HG03097 (cell line): ENCODE measurements around the gene SLC41A3.

Experiments used
- ATAC-seq: cut with Tn5 transposase; IDR thresholded peaks from one replicate; pipeline ENCODE4 v1.9.1; 2021; ENCODE audit not compliant: unreplicated experiment, low FRiP score

Gene SLC41A3

DNA sequence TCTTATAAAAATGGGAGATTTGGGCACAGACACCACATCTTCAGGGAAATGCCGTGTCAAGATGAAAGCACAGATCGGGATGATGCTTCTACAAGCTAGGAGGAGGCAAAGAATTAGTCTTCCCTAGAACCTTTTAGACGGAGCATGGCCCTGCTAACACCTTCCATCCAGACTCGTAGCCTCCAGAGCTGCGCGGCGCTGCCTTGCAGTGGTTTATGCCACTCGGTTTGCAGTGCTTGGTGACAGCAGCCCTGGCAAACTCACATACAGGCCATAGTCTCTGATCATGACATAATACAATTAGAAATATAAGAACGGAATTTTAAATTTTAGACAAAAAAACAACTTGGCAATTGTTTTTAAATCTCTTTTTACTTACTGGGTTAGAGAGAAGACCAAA, 37.1 kb upstream of the SLC41A3 start:
- no peak for ATAC-seq

DNA sequence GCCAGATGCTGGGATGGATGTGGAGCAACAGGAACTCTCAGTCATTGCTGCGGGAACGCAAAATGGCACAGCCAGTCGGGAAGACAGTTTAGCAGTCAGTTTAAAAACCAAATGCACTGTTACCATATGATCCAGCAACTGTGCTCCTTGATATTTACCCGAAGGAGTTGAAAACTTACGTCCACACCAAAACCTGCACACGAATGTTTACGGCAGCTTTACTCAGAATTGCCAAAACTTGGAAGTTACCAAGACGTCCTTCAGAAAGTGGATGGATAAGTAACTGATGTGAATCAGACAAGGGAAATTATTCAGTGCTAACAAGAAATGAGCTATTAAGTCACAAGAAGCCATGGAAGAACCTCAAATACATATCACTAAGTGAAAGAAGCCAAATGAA, 36.1 kb upstream of the SLC41A3 start:
- ATAC-seq, result no peak

DNA sequence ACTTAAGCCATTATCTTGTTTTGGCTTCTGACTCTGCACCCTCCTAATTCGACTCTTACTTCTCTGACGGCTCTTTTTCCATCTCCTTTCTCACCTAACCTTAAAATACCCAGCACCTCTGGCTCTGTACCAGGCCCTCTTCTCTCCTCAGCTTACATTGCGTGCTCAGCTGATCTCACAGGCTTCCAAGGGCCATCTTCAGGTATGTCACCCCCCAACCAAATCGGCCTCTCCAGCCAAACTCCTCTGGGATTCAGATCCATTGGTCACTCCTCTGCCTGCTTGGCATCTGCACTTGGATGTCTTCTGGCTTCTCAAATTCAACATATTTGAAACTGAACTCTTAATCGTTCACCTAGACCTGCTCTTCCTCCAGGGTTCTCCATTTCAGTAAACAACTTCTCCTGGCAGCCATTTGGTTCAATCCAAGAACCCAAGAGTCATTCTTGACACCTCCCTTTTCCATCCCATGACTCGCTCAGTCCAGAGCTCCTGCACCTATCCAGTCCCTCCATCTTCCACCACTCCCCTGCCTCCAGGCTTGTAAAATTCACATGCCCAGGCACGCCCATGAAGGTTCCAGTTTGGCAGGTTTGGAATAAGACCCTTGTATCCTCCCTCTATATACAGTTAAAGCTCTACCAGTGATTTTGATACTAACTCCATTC, 35.2 kb upstream of the SLC41A3 start:
- no peak for ATAC-seq

DNA sequence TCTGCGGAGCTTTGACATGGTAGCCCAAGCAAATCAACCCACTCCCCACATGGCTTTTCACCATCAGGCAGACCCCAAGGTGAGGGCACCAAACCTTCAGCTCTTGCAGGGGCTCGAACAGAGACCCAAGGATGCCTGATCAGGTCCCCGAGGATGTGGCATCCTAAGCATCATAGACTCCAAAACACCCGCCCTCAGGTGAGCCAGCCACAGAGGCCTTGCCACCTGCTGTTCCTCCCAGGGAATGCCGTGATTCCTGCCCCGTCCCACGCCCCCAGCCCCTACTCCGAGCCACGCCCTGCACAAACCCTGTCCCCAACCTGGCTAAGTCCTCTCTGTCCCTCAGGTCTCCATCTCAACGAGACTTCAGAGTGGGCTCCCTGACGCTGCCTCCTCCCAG, 34.7 kb upstream of the SLC41A3 start:
- ATAC-seq, result no peak

DNA sequence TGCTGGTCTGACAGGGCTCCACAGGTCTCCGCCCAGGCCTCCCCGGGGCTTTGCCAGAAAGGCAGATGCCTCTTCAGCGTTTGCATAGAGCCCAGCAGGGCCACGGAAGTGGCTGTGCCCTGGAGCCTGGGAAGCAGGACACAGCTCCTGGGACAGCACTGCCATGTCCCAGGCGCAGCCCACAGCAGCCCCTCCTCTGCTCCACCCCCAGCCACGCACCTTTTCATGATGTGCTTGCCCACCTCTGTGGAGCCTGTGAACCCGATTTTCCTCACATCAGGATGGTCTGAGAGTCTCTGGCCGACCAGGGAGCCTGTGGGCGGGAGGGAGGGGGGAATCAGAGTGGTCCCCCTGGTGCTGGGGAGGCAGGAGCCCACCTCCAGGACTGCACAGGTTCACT, 33.9 kb upstream of the SLC41A3 start:
- ATAC-seq, result no peak

DNA sequence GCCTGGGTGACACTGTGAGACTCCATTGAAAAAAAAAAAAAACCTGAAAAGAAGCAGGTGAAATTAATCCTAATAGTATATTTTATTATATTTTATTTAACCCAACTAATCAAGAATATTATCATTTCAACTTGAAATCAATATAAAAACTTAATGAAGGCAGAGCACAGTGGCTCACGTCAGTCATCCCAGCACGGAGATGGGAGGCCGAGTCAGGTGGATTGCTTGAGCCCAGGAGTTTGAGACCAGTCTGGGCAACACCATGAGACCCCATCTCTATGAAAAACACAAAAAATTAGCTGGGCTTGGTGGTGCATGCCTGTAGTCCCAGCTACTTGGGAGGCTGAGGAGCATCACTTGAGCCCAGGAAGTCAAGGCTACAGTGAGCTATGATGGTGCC, 33.3 kb upstream of the SLC41A3 start:
- no peak for ATAC-seq

DNA sequence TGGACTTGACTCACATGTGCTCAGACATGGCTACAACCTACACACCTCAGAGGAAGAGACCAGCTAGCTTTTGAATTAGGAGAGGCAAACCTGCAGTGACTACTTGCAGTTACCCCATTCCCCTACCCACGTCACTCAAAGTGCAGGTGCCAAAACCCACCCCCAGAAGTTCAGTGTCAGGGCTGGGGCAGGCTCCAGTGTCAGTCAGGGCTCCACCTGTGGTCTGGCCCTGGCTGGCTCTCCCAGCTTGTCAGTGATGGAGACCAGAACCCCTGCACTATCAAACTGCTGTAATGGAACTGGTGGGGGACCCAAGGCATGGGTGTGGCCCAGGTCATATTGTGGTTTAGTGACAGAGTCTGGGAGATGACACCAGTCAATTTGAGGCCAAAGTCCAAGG, 32.6 kb upstream of the SLC41A3 start:
- ATAC-seq, result no peak

DNA sequence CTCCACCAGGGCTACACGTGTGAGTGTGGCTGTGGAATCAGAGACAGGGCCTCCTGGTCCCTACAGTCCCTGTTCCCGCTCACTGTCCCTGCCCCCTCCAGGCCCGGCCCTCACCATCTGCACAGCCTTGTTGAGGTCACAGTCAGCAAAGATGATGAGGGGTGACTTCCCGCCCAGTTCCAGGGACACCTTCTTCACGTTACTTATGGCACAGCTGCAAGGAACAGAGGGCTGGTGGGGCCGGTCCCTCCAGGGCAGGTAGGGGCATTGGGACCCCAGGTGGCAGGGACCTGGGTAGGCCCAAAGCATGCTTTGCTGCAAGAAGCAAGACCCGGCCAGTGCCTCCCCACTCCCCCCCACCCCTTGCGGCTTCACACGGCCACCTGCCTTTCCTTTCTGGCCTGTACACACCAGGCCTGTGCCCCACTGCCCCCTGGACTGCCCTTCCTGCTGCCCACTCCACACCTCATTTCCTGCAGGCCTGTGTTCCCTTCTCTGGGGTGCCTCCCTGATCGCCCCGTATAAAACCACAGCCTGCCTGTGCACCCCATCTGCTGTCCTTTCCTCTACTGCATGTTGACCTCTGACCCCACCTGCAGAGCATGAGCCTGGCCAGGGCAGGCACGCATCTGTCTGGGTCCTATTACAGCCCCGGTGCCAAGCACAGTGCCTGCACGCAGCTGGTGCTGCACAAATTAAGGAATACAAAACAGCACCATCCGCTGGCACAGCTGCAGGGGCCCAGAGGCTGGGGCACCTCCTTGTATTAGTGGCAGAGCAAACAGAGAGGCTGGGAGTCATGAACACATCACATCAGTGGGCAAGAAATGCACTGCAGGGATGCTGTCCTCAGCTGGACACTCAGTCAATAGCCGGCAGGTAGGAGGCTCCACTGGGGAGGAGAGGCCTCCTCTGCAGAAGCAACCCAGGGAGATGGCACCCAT, 30.8 kb upstream of the SLC41A3 start:
- no peak for ATAC-seq

DNA sequence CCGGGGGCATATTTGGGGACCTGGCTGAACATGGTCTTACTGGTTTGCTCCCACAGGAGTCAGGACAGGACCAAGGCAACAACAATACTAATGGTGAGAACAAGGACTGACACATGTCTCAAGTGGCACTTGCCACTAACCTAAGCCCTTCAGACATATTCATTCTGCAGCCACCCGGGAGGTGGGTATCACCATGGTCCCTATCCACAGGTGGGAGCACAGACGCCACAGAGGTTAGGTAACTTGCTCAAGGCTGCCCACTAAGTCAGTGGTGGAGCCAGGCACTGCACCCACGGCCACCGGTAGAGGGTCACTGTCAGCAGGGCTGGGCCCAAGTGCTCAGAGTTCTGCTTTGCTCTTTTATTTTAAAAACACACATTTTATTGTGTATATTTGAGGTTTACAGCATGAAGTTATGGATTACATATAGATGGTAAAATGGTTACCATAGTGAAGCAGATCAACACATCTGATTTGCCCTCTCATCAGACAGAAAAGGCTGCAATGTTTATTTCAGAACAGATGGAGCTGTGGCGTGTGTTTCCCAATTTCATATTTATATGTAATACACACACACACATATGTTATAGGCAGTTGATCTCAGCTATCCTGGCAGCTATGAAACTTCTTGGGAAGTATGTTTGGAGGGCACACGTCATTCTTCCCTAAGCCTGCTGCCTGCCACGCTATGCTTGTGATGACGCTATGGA, 30.0 kb upstream of the SLC41A3 start:
- ATAC-seq, result no peak

DNA sequence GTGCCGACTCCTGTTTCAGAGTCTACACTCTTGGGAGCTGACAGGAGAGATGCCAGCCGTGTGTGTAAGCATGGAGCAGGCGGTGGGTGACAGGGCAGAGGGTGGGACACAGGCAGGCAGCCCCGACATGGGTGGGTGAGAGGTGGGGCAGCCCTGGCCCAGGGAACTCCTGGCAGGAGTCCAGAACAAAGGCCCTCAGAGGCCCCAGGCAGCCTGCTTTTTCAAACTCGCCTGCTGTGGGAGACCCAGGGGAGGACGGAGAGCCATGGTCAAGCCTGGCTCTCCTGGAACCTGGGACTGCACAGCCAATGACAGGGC, 29.3 kb upstream of the SLC41A3 start:
- no peak for ATAC-seq

DNA sequence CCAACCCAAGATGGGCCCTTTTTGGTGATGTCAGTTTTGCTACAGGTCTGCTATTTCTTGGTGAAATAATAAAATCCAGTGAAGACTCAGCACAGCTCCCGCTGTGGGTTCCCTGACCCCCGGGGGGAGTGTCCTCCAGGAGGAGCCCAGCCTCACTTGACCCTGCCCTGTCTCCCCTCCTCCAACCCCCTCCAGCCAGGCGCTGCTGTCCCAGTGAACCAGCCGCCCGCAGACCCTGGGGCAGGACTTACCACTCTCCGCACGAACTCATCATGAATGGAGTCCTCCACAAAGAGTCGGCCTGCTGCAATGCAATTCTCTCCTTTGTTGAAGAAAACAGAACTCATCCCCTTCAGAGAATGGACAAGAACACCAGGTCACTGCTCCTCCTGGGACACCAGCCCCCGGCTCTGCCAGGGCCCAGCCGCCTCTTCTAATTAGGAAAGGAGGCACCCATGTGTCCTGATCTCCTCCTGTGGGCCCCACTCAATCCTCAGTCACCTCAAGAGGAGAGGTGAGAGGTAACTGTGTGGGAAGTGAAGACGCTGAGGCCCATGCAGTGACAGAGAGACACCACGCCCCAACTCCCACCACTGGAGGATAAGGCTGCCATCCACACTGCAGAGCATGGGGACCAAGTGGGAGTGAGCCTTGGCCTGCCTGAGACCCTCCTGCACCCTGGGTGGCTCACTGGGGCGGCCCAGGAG, 28.8 kb upstream of the SLC41A3 start:
- no peak for ATAC-seq

DNA sequence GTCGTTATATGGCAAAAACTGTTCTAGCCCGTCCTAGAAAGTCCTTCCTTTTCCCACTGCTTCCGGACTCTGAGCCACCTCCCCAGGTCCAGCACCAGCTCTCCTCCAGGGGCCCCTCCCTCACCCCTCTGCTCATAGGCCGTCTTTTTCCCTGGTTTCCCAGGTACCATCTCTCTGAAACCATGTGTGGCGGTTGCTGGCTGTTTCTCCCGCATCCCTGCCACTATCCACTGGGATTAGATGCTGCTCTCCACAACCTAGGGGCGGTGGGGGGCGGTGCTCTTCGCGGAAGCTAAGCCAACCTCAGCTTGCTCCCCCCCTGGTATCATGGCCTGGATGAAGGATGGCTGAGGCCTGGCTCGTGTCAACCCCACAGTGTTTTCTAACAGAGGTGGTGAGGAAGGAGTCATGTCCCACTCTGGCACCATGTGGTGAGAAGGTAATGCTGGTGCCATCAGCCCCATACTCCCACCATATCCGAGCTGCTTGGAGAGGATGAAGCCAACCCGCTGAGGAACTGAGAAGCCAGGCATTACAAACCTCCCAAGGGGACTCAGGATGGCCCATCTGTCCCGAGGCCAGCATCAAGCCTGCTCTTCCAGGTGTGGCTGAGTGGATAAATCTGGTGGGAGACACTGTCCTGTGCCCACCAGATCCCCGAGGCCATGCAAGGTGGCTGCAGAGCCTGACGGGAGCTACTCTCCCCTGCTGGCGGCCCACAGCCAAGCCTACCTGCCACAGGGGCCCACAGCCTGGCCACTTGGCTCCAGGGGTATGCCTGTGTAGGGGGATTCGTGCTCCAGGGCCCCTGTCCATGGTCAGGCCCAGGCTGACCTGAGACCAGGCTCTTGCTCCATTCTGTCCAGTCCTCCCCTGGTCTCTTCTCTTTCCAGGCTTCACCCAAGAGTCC, 27.9 kb upstream of the SLC41A3 start:
- ATAC-seq, result no peak

DNA sequence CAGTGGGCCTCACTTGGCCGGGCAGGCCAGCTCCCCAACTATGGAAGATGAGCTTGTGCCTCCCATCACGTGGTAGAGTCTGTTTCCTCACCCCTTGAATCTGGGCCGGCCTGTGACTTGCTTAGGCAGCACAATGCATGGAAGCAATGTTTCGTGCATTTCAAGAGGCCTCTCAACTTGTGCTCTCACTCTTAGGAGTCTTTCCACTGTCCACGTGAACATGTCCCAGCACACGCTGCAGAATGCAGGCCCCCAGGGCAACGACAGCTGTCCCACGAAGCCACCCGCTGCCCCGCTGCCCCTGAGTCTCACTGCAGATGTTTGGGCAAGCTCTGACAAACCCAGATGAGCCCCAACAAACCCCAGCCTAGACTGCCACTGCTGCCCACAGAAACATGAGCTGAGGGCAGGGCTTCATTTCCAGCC, 27.2 kb upstream of the SLC41A3 start:
- no peak for ATAC-seq

DNA sequence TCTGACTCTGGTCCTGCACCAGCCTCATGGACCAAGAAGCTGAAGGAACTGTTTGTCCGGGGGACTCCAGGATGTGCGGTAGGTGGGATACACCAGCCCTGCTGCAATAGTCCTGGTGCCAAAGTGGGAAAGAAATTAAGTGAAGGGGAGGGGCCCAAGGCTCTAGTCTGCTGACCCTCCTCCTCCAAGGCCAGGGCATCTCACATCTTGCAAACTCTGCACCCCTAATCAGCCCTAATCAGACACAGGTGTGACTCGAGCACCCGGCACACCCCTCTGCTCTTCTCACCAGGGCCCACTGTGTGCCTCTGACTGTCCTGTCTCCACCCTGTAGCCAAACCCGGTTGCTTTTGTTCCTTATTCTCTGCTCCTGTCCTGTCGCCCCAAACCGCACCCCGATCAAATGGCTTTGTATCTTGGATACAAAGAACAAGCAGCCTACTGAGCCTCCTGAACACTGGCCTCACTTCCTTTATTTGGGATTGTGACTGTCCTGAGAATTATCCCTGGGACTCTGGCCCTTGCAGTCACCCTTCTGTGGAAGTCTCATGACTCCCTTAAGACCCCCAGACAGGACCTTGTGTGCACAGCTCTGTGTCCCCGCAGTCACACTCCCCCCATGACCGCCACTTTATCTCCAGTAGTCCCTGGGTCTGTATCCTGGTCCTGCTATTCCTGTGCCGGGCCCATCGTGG, 26.7 kb upstream of the SLC41A3 start:
- ATAC-seq, result no peak

DNA sequence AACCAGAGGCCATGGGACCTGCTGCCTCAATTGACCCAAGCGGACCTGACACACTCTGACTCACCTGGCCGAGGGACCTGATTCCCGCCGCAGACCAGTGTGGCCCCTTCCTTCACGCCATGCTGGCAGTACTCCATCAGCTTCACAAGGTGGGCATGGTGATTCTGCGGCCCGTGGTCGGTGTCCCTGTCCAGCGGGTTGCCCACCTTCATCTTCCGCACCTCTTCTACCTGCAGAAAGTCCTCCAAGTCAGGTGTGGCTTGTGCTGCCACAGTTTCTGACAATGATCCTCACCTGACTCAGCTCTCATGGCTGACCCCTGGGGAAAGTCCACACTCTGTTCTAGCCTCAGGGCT, 25.9 kb upstream of the SLC41A3 start:
- no peak for ATAC-seq

DNA sequence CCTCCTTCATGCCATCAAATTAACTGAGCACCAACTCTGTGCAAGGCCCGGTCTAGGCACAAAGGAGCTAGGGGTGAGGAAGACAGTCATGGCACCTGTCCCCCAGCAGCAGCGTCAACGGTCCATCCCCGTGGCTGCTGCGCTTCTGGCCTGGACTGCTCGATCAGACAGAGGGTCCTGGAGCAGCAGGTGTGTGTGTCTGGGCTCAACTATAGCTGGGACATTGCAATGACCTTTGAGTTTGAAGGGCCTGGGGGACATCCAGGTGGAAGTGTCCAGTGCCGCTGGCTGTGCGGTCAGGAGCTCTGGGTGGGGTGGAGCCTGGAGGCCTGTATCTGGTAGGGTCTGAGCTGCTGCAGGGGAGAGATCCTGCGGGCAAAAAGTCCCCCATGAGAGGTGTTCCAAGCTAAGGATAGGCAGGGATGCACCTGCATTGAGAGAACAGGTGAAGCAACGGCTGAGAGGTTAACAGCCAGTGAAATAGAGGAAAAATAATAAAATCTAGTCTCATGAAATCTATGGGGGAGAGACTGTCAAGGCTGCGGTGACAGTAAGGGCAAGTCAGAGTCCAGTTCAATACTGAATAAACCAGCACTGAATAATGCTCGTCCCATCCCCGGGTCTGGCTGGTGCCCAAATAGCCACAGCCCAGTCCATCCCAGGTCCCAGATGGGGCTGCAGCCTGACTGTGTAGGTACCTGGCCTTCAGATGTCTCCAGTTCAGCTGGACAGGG, 25.4 kb upstream of the SLC41A3 start:
- no peak for ATAC-seq

DNA sequence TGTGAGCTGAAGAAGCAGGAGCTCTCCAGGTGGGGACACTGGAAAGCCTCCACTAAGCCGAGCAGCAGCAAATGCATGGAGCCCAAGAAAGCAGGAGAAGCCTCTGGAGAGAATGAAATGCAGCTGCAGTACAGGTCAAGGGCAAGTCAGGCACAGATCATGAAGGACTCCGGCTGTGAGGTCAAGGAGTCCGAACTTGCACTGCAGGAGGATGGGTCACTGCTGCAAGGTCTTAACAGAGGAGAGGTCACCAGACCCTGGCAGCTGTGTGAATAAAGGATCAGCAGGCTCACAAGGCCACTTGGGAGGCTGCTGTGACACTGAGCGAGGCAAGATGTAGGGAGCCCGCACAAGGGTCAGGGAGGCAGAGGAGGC, 24.7 kb upstream of the SLC41A3 start:
- ATAC-seq, result no peak

DNA sequence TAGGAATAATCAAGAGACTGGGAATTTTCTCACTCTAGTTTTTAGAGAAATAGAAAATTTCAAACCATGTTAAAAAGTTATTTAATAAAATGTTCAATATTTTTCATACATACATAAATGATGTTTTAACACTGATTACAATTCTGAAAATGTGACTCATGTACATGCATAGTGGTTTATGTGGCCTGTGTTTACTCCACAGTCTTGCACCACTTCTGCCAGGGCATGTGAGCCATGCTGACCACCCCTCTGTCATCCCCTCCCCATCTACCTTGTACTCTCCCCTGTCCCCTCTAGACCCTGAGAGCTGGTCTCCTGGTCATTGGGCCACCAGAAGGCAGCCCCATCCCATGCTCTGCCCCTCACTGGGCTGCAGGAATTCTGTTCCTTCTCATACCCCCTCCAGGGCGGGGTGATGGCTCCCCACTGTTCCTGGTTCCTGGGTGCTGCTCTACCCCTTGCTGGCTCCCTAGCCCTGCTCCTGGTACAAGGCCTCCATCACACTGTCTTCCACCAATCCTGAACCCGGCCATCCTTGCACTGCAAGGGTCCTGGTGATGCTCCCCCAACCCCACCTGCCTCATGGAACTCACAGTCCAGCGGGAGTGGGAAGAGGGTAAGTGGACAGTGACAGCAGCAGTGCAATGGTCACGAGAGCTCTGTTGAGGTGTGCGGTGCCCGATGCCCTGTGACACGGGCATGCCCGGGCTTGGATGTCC, 24.2 kb upstream of the SLC41A3 start:
- ATAC-seq, result no peak
